Endometrial microvascular endothelial cells (primary cell): ENCODE measurements around the gene AP1M1. TPM values are rescaled to one million over a fixed set of nuclear protein-coding genes. Genes with fewer than 3 reads are reported as not detected.

Experiments used
- in situ Hi-C: cut with HindIII; loops from 2 replicates; pipeline ENCODE4 v1.10.0; 2017; ENCODE audit warnings: low sequenced_read_pairs, low pct_unique_long_range_greater_than_20kb; ENCODE audit errors: inconsistent ontology term
- total RNA-seq: library from RNA; depleted of rRNA; stranded (reverse); fragments of >200 nt; gene quantifications from one replicate; pipeline ENCODE4 v1.2.3, GENCODE V29; 2015; ENCODE audit errors: inconsistent ontology term

Gene AP1M1
- total RNA-seq, 1 donor from 2014 or later = 173 TPM

- in situ Hi-C loops = no loop called here
Measured at GRCh38 chr19:16180611-16181010, 17.1 kb upstream of the AP1M1 start.

- in situ Hi-C loops = no loop called here
Measured at GRCh38 chr19:16184665-16185122, 13.0 kb upstream of the AP1M1 start.

GRCh38 chr19:16185123-16185767, 12.5 kb upstream of the AP1M1 start, which contains the start of gene FAM32A:
Gene FAM32A (plus strand): TSS chr19:16185410. CDS start chr19:16185443, 33 bp downstream.
- in situ Hi-C loops = no loop called here

- in situ Hi-C loops = no loop called here
Measured at GRCh38 chr19:16185768-16186123, 12.0 kb upstream of the AP1M1 start.

DNA sequence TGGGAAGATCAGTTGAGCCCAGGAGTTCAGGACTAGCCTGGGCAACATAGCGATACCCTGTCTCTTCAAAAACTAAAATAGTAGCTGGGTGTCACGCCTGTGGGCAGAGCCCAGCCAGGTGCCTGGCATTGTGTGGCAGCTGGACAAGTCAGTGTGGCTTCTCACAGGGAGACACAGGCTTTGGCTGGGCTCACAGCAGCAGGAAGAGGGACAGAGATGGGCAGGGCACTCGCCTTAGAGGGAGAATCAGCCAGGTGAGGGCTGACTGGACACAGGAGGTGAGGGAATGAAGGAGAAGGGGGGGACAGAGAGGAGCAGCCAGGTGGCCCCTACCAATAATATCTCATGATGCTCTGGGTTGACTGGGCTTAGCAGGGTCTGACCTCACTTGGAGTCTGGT, 9.2 kb upstream of the AP1M1 start:
- in situ Hi-C loops = no loop called here

- in situ Hi-C loops = no loop called here
Measured at GRCh38 chr19:16190198-16190597, 7.5 kb upstream of the AP1M1 start.

DNA sequence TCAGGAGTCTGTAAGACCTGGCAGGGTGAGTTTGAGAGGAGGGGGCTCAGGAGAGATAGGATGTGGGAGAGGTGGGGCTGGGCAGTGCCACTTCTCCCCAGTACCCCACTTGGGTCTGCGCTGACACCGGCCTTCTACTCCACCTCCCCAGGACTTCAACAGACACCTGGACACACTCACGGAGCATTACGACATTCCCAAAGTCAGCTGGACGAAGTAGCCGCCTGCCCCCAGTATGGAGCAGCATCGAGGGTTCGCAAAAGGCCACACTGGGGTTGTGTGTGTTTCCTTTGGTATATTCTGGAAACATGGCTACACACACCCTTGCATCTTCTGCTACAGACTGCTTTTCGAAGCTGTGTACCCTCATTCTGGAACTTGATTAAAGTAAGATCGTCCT, 7.0 kb upstream of the AP1M1 start:
- in situ Hi-C loops = no loop called here

- in situ Hi-C loops = no loop called here
Measured at GRCh38 chr19:16191216-16191908, 6.3 kb upstream of the AP1M1 start.

- in situ Hi-C loops = no loop called here
Measured at GRCh38 chr19:16193466-16193865, 4.2 kb upstream of the AP1M1 start.

DNA sequence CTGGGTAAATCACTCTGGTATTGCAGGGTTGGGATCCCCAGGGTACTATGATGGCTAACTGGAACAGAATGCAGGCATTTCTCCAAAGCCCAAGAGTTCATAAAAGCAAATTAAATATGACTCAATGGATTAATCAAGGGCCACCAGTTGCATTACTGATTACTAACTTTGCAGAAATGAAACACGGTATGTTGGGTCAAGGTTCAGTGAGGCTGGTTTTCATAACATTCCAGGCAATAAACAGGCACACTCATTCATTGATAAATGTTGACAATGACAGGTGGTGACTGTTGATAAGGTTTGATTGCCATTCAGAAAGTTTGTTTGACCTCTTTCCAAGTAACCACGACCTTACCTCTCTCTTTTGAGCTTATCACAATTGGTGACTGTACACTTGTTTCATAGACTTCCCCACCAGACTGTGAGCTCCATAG, 506 bp upstream of the AP1M1 start:
- in situ Hi-C loops = no loop called here

- in situ Hi-C loops = no loop called here
Measured at GRCh38 chr19:16198370-16198651, 600 bp downstream of the AP1M1 start.

DNA sequence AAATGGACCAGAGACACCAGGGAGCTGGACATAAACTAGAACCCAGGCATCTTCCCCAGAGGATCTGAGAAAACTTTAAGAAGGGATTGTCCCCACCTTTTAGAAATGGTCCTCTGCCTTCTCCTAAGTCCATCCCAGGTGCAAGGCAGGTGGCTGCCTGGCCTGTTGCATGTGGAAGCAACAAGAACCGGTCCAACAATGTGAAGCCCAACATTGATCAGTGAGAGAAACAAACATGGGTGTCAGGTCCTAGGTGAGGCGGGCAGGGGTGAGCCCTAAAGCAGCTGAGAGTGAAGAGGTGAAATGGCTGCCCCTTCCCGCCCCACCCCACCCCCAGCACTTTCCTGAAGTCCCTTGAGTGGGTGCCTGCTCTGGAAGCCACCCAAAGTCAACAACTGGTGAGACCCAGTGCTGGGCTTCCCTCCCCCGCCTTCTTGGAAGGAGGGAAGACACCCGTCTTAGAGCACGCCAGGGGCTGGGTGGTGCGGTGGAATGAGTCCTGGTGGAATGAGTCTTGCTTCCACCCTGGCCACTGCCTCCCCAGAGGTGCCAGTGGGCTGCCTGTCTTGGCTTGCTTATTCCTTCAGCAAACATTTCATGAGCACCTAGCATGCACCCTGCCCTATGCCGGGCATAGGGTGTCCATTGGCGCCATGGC, 1.7 kb downstream of the AP1M1 start:
- in situ Hi-C loops = no loop called here

GRCh38 chr19:16200038-16201010, 2.6 kb downstream of the AP1M1 start:
- in situ Hi-C loops = no loop called here

- in situ Hi-C loops = no loop called here
Measured at GRCh38 chr19:16201011-16201391, 3.3 kb downstream of the AP1M1 start.

GRCh38 chr19:16202320-16203255, 4.9 kb downstream of the AP1M1 start:
- in situ Hi-C loops = no loop called here

GRCh38 chr19:16203256-16204004, 5.7 kb downstream of the AP1M1 start:
- in situ Hi-C loops = no loop called here

DNA sequence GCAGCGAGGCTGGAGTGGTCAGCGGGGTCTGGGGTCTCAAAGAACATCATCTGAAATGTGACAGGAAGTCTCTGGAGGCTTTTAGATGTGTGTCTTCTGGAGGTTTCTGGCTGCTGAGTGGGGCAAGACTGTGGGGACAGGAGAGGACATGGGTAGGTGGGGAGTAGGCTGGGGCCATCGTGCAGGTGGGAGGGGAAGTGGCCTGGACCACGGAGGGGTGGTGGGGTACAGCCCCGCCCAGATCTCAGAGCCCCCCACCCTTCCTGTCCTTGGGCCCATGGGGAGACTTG, 6.2 kb downstream of the AP1M1 start:
- in situ Hi-C loops = no loop called here
